Neural cell (in vitro differentiated cells): ENCODE data around the gene TMOD1. TPM values are rescaled to one million over a fixed set of nuclear protein-coding genes. Genes with fewer than 3 reads are reported as not detected.

ENCODE experiments used
- H2AFZ ChIP-seq: fragments of 200-600, 300-800 bp; sonication (generic), shearing (Covaris generic); 2 replicates; pipeline ENCODE4 v1.6.0; 2014; ENCODE audit warnings: low read depth, mild to moderate bottlenecking, antibody characterized with exemption, low read length, moderate library complexity
- H3F3A ChIP-seq: fragments of 200-600 bp; shearing (Covaris generic); 2 replicates; pipeline ENCODE4 v1.6.1; 2016; ENCODE audit warnings: mild to moderate bottlenecking, moderate library complexity, mixed read lengths, antibody characterized with exemption, low read length; ENCODE audit not compliant: insufficient read depth, poor library complexity, severe bottlenecking
- H3K27ac ChIP-seq: fragments of 200-600, 300-800 bp; sonication (generic), shearing (Covaris generic); 2 replicates; pipeline ENCODE4 v1.5.1; 2014; ENCODE audit warnings: mild to moderate bottlenecking, low read length, moderate library complexity
- H3K27me3 ChIP-seq: fragments of 300-800, 200-600 bp; sonication (generic), shearing (Covaris generic); 2 replicates; pipeline ENCODE4 v1.6.0; 2014; ENCODE audit warnings: mild to moderate bottlenecking, low read depth, low read length, moderate library complexity; ENCODE audit not compliant: insufficient read depth
- H3K36me3 ChIP-seq: fragments of 300-800, 200-600 bp; sonication (generic), shearing (Covaris generic); 2 replicates; pipeline ENCODE4 v1.5.1; 2014; ENCODE audit warnings: mild to moderate bottlenecking, antibody characterized with exemption, low read length, moderate library complexity; ENCODE audit not compliant: insufficient read depth
- H3K4me2 ChIP-seq: fragments of 300-800, 200-600 bp; sonication (generic), shearing (Covaris generic); 2 replicates; pipeline ENCODE4 v1.6.0; 2014; ENCODE audit warnings: mild to moderate bottlenecking, low read length
- H3K4me3 ChIP-seq: fragments of 300-800, 200-600 bp; sonication (generic), shearing (Covaris generic); 2 replicates; pipeline ENCODE4 v1.5.1; 2014; ENCODE audit warnings: mild to moderate bottlenecking, low read length, moderate library complexity
- H3K79me2 ChIP-seq: fragments of 200-600 bp; shearing (Covaris generic); replicated peaks from 2 replicates; pipeline ENCODE4 v1.6.0; 2014; ENCODE audit warnings: mild to moderate bottlenecking, low read length, moderate library complexity; ENCODE audit not compliant: insufficient read depth
- H3K9ac ChIP-seq: fragments of 300-800, 200-600 bp; sonication (generic), shearing (Covaris generic); 2 replicates; pipeline ENCODE4 v1.6.1; 2016; ENCODE audit warnings: mild to moderate bottlenecking, low read length, mixed read lengths
- H3K9me2 ChIP-seq: fragments of 200-600 bp; shearing (Covaris generic); 2 replicates; pipeline ENCODE4 v1.6.1; 2016; ENCODE audit warnings: mild to moderate bottlenecking, low read length, mixed read lengths; ENCODE audit not compliant: insufficient read depth
- H3K9me3 ChIP-seq: fragments of 200-600, 300-800 bp; sonication (generic), shearing (Covaris generic); 2 replicates; pipeline ENCODE4 v1.6.1; 2016; ENCODE audit warnings: mild to moderate bottlenecking, mixed run types, low read length, moderate library complexity, mixed read lengths
- H4K20me1 ChIP-seq: fragments of 200-600 bp; shearing (Covaris generic); 2 replicates; pipeline ENCODE4 v1.6.1; 2016; ENCODE audit warnings: mild to moderate bottlenecking, mixed run types; ENCODE audit not compliant: insufficient read depth
- EP300 ChIP-seq: fragments of 450-650 bp; conservative IDR thresholded peaks from 2 replicates; pipeline ENCODE4 v1.6.1; 2014; ENCODE audit warnings: antibody characterized with exemption, mild to moderate bottlenecking, moderate library complexity; ENCODE audit not compliant: poor library complexity, severe bottlenecking
- EZH2 ChIP-seq: fragments of 200-600, 300-800 bp; shearing (Covaris generic), sonication (generic); IDR thresholded peaks from 2 replicates; pipeline ENCODE4 v1.6.1; 2014; ENCODE audit warnings: antibody characterized with exemption, low read length, borderline replicate concordance, mild to moderate bottlenecking; ENCODE audit not compliant: insufficient read depth, poor library complexity, severe bottlenecking
- MXI1 ChIP-seq: fragments of 450-650 bp; conservative IDR thresholded peaks from 2 replicates; pipeline ENCODE4 v1.6.1; 2014; ENCODE audit warnings: antibody characterized with exemption, mild to moderate bottlenecking; ENCODE audit not compliant: poor library complexity, severe bottlenecking
- POLR2AphosphoS5 ChIP-seq: IDR thresholded peaks from 2 replicates; pipeline ENCODE4 v1.6.1; 2012
- RAD21 ChIP-seq: fragments of 450-650 bp; conservative IDR thresholded peaks from 2 replicates; pipeline ENCODE4 v1.6.1; 2014; ENCODE audit warnings: antibody characterized with exemption, mild to moderate bottlenecking, moderate library complexity
- SMC3 ChIP-seq: fragments of 450-650 bp; conservative IDR thresholded peaks from 2 replicates; pipeline ENCODE4 v1.6.1; 2014; ENCODE audit warnings: antibody characterized with exemption, mild to moderate bottlenecking, moderate library complexity; ENCODE audit not compliant: poor library complexity
- TAF1 ChIP-seq: IDR thresholded peaks from 2 replicates; pipeline ENCODE4 v1.6.1; 2012; ENCODE audit warnings: low read depth
- polyA plus RNA-seq: library from polyadenylated mRNA; depleted of rRNA; stranded (reverse); fragments of >200 nt; gene quantifications from 2 replicates; pipeline ENCODE4 v1.2.3, GENCODE V29; 2014
- TF ChIP-seq, protein P1 (sequence below): IDR thresholded peaks from 2 replicates; pipeline ENCODE4 v1.6.1; 2012; ENCODE audit warnings: borderline replicate concordance
- TF ChIP-seq, protein P2 (sequence below): fragments of 450-650 bp; IDR thresholded peaks from 2 replicates; pipeline ENCODE4 v1.5.1; 2014; ENCODE audit warnings: antibody characterized with exemption, mild to moderate bottlenecking, moderate library complexity; ENCODE audit not compliant: poor library complexity, severe bottlenecking

Gene TMOD1
- polyA plus RNA-seq, 1 donor from 2014 or later: 0.17 TPM

DNA sequence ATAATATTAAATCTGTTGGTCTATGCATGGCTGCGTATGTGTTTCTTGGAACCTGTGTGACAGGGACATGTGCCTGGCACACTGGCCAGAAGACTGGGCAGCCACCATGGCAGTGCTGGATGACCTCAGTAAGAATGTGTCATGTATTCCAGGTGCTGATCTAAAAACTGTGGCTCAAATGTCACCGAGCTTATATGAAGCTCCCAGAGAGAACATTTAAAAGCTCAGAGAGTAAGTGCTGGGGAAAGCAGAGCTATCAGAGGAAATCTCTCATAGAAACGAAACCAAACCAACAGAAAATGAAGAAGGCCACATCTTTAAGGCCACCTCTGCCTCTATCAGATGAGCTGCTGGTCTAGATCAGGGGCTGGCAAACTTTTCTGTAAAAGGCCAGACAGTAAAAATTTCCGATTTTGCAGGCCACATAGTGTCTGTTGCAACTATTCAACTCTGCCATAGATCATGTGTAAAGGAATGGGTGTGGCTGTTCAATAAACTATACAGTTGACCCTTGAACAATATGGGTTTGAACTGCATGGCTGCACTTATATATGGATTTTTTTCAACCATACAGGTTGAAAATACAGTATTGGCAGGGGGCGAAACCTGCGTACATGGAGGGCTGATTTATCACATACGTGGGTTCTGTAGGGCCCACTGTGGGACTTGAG is 99.9 kb downstream of the TMOD1 start:
- Histone ChIP-seq H3K4me2 (no peak overlapping the region), H3K9me2 (no peaks in the 10 kb centered on the region), H3K27me3 (no peaks in the 10 kb centered on the region), H2AFZ (no peak overlapping the region), H3K79me2 (no peaks in the 10 kb centered on the region), H3K36me3 (no peaks in the 10 kb centered on the region), H3K27ac (no peak overlapping the region), H3K4me3 (no peak overlapping the region), H4K20me1 (no peaks in the 10 kb centered on the region), H3F3A (no peaks in the 10 kb centered on the region), H3K9me3 (no peaks in the 10 kb centered on the region), H3K9ac (no peak overlapping the region)
- TF ChIP-seq EZH2 (no peak), TAF1 (no peak), MXI1 (no peak), RAD21 (no peak), EP300 (no peak), POLR2AphosphoS5 (no peak), SMC3 (no peak)
- TF ChIP-seq, protein P1, sequence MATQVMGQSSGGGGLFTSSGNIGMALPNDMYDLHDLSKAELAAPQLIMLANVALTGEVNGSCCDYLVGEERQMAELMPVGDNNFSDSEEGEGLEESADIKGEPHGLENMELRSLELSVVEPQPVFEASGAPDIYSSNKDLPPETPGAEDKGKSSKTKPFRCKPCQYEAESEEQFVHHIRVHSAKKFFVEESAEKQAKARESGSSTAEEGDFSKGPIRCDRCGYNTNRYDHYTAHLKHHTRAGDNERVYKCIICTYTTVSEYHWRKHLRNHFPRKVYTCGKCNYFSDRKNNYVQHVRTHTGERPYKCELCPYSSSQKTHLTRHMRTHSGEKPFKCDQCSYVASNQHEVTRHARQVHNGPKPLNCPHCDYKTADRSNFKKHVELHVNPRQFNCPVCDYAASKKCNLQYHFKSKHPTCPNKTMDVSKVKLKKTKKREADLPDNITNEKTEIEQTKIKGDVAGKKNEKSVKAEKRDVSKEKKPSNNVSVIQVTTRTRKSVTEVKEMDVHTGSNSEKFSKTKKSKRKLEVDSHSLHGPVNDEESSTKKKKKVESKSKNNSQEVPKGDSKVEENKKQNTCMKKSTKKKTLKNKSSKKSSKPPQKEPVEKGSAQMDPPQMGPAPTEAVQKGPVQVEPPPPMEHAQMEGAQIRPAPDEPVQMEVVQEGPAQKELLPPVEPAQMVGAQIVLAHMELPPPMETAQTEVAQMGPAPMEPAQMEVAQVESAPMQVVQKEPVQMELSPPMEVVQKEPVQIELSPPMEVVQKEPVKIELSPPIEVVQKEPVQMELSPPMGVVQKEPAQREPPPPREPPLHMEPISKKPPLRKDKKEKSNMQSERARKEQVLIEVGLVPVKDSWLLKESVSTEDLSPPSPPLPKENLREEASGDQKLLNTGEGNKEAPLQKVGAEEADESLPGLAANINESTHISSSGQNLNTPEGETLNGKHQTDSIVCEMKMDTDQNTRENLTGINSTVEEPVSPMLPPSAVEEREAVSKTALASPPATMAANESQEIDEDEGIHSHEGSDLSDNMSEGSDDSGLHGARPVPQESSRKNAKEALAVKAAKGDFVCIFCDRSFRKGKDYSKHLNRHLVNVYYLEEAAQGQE: no peak
- TF ChIP-seq, protein P2, sequence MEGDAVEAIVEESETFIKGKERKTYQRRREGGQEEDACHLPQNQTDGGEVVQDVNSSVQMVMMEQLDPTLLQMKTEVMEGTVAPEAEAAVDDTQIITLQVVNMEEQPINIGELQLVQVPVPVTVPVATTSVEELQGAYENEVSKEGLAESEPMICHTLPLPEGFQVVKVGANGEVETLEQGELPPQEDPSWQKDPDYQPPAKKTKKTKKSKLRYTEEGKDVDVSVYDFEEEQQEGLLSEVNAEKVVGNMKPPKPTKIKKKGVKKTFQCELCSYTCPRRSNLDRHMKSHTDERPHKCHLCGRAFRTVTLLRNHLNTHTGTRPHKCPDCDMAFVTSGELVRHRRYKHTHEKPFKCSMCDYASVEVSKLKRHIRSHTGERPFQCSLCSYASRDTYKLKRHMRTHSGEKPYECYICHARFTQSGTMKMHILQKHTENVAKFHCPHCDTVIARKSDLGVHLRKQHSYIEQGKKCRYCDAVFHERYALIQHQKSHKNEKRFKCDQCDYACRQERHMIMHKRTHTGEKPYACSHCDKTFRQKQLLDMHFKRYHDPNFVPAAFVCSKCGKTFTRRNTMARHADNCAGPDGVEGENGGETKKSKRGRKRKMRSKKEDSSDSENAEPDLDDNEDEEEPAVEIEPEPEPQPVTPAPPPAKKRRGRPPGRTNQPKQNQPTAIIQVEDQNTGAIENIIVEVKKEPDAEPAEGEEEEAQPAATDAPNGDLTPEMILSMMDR: no peak

DNA sequence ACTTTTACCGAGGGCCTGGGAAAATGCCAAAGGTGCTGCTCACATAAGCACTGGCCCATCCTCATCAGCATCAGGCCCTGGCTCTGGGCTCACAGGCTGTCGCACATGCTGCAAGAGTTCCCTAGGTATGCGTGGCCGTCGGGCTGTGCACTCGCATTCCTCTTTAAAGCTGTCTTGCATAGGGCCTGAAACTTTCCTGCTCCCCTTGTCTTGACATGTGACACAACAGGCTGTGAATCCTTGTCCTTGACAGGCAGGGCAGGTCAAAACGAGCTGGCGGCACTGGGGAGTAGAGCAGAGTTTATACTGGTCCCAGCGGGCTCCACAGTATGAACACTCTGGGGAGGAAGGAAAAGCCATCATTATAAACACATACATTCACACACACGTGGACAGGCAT is 101.0 kb downstream of the TMOD1 start:
- no peaks in the 10 kb centered on the region for H3K27me3 ChIP-seq
- no peak overlapping the region for H3K4me3 ChIP-seq
- H3K36me3 ChIP-seq: no peaks in the 10 kb centered on the region

More for the DNA sequence above, 101.0 kb downstream of the TMOD1 start:
- Histone ChIP-seq H3K27ac (no peak overlapping the region), H3K79me2 (no peaks in the 10 kb centered on the region), H4K20me1 (no peaks in the 10 kb centered on the region), H3K9me3 (no peaks in the 10 kb centered on the region), H3K9ac (no peak overlapping the region), H3K4me2 (no peak overlapping the region), H2AFZ (no peak overlapping the region), H3K9me2 (no peaks in the 10 kb centered on the region), H3F3A (no peaks in the 10 kb centered on the region)
- TF ChIP-seq POLR2AphosphoS5: no peak
- no peak for TF ChIP-seq EP300
- TF ChIP-seq MXI1: no peak
- TF ChIP-seq RAD21: no peak
- TF ChIP-seq SMC3: no peak
- TF ChIP-seq, protein P1: no peak
- TF ChIP-seq, protein P2: no peak
- TF ChIP-seq TAF1: no peak
- TF ChIP-seq EZH2: no peak
